ENCODE measurements around the gene PTPN6. TPM values are rescaled to one million over a fixed set of nuclear protein-coding genes. Genes with fewer than 3 reads are reported as not detected.
A peak's percentile ranks its signal among the peaks of the same experiment; 100 is the strongest.

PTPN6 gene
- total RNA-seq, 1 donor from 2014 or later, result 17.8 TPM

- no peak for ATAC-seq
These were observed 9.4 kb upstream of the PTPN6 start for GRCh38 chr12:6941782-6942181.

DNA sequence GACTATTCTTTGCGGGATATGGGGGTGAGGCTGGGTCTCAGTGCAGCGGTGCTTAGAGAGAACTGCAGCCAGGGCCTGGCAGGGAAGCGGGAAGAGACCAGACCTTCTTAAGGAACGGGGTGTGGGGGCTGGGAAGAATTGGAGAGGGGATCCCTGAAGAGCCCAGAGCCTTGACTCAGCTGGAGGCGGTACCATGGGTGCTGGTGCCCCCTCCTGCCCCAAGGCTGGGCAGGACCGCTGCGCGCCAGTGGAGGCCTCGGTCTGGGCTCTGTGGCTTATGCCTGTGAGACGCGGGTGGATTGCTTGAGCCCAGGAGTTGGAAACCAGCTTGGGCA is 8.9 kb upstream of the PTPN6 start:
- no peak for ATAC-seq

DNA sequence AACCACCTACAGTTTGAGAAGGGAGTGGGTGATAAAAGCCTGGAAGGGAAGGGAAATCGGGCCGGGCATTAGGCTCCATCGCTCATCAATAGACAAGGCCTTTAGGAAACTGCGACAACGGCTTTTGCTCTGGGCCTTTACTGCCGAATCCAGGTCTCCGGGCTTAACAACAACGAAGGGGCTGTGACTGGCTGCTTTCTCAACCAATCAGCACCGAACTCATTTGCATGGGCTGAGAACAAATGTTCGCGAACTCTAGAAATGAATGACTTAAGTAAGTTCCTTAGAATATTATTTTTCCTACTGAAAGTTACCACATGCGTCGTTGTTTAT is 7.8 kb upstream of the PTPN6 start:
- peak; percentile 42 for ATAC-seq

GRCh38 chr12:6943722-6944380 is 7.3 kb upstream of the PTPN6 start, which contains the start of the genes C12orf57 and RNU7-1:
Gene C12orf57 (plus strand): TSS chr12:6944022. CDS start chr12:6944122, 100 bp downstream.
Gene RNU7-1 (plus strand): TSS chr12:6943816.
- peak; percentile 54 for ATAC-seq

DNA sequence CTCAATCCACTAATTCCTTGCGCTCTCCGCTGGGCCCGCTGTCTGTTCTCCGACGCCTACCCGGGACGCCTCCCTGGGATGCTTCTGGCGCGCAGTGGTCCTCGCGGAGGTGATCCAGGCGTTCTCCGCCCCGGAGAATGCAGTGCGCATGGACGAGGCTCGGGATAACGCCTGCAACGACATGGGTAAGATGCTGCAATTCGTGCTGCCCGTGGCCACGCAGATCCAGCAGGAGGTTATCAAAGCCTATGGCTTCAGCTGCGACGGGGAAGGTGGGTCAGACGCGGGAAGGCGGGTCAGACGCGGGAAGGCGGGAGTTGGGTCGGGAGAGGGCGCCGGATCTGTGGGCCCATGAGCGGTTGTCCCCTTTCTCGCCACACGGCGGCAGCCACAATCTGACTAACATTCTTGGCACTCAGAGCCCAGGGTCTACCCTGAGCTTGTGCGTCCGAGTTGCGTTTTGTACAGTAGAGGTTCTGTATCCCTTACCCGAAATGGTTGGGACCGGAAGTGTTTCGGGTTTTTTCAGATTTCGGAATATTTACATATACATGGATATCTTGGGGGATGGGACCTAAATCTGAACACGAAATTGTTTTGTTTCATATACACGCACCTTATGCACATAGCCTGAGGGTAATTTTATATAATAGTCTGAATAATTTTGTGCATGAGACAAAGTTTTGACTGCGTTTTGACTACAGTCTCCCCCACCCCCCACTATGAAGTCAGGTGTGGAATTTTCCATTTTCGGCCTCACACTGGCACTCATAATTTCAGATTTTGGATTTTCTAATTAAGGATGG is 6.6 kb upstream of the PTPN6 start:
- peak; percentile 60 for ATAC-seq

GRCh38 chr12:6945613-6946012 is 5.5 kb upstream of the PTPN6 start:
- ATAC-seq, result no peak

DNA sequence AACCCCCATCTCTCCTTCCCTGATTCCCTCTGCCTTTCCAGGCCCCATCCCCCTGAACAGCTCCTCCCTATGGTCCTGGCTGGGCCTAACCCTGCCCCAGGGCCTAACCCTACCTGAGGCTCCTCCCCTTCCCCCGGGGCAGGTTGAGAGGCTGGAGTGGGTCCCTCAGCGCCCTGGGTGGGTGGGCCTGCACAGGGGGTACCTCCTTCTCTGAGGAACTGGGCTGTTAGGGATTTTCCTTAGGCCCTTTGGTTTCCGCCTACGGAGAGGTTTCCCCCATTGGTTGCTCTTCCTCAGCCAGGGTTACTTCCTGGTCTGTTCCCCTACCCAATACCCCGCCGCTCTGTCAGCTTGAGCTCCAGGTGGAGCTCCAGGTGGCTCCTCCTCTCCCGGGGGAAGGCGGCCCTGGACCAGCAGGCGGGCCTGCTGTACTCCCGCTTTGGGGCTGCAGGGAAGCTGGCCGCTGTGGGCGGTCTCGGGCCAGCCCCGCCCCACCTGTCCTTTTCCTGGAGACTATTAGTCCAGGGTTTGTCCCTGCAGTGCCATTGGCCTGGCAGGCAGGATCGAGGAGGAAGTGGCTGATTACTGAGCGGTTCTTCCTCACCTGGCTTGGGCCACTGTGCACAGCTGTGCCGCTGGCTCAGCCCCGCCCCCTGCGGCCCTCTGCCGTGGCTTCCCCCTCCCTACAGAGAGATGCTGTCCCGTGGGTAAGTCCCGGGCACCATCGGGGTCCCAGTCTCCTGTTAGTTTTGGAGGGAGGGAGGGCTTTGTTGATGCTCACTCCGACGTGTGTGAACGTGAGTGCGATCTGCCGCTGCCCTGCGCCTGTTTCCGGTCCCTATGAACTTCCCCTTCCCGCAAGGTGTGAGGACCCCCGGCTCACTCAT is 4.9 kb upstream of the PTPN6 start:
- ATAC-seq, result peak; percentile 81

DNA sequence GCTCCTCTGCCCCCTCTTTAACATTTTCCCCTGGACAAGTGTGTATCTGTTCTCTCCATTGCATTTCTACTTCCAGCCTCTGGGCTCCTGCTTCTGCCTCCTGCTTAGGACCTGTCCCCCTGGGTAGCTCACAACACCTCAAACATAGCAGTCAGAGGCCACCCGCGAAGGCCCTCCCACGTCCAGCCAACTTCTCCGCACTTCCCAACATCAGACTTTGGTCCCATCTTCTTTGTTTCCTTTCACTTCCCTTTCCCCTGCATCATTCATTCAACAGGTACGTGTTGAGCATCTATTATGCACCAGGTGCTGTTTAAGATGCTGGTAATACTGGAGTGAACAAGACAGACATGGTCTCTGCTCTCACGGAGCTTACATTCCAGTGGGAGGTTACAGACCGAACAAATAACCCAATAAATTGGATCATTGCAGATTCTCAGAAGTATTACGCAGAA is 4.2 kb upstream of the PTPN6 start:
- no peak for ATAC-seq

DNA sequence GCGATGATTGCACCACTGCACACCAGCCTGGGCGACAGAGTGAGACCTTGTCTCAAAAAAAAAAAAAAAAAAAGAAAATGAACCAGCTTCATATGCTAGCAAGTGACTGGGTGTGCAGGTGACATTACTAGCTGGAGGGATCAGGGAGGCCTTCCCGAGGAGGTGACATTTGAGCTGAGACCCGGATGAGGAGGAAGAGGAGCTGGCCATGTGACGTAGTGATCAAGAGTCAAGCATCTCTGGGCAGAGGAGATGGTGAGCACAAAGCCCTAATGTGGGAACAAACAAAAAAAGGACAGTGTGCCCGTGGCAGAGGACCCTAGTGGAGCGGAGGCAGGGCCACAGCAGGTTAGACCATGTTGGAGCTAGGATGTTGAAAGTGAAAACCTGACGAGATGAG is 3.5 kb upstream of the PTPN6 start:
- ATAC-seq, result no peak

DNA sequence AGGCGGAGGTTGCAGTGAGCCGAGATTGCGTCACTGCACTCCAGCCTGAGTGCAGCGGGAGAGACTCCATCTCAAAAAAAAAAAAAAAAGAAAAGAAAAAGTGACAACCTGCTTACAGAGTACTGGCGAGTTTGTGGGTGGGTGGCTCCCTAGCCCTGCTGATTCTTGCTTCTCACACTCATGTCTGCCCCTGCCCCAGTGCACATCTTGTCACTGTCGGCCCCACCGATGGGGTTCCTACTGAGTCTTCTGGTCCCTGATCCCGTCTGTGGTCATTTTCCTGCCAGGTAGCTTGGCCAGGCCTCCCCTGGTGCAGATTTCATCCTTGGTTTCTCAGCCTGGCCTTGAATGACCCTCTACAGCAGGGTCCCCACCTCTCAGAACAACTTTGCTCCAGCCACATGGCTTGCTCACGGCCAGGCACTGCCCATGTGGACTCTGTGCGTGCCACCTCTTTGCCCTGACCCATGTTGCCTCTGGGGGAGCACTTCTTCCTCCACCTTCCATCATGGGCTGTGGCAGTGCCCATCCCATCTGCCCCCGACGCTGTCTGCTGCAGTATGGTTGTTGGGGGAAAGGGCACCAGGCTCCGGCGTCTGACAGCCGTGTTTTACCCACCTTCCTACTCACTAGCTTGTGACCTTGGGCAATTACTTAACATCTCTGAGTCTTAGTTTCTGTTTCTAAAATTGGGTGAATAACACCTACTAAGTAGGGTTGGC is 2.1 kb upstream of the PTPN6 start:
- no peak for ATAC-seq

DNA sequence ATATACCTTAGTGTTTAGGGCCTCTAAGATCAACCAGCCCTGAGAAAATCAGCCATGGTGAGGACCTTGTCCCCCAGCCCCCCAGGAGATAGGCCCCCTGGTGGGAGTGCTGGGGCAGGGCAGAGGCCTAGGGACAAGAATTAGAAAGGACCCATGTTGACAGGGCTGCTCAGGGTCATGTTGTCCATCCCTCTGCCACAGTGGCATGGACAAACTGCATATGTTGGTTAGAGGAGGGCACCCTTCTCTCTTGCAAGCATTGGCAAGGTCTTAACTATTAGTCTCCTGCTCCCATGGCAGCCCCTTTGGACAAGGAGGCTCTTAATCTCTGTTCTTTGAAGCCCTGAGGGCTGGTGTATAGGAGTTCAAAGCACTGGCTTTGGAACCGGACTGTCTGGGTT is 755 bp upstream of the PTPN6 start:
- ATAC-seq, result no peak

- ATAC-seq, result no peak
These were observed 480 bp downstream of the PTPN6 start for GRCh38 chr12:6951551-6952120.

DNA sequence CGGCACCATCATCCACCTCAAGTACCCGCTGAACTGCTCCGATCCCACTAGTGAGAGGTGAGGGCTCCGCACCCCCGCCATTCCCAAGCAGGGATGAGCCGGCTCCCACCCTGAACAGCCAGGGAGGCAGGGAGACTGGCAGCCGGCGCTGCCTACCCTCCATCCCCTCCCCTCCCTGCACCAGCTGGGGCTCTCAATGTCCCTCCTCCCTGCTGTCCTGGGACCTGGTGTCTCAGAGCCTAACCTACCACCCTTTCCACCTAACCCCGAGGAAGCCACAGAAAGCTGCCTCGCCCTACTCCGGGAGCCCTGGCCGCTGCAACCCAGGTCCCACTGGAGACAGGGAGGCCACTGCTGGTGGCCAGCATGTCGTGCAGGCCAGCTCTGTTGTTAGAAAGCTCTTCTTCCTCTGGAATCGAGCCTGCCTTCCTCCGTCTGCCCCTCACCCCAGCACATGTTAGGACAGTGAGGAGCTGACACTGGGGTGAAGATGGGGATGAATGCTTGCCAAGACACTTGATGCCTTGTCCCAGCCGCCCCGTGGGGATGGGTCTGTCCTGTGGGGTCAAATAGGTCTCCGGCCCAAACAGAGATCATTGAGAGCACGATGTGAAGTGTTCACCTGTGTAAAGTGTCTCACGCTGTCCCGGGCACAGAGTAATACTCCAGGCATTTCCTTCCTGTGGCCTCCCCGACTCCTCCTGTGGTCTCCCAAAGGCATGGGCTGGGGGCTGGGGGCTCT is 1.1 kb downstream of the PTPN6 start:
- ATAC-seq, result no peak

GRCh38 chr12:6952863-6953441 is 1.8 kb downstream of the PTPN6 start:
- ATAC-seq, result no peak

DNA sequence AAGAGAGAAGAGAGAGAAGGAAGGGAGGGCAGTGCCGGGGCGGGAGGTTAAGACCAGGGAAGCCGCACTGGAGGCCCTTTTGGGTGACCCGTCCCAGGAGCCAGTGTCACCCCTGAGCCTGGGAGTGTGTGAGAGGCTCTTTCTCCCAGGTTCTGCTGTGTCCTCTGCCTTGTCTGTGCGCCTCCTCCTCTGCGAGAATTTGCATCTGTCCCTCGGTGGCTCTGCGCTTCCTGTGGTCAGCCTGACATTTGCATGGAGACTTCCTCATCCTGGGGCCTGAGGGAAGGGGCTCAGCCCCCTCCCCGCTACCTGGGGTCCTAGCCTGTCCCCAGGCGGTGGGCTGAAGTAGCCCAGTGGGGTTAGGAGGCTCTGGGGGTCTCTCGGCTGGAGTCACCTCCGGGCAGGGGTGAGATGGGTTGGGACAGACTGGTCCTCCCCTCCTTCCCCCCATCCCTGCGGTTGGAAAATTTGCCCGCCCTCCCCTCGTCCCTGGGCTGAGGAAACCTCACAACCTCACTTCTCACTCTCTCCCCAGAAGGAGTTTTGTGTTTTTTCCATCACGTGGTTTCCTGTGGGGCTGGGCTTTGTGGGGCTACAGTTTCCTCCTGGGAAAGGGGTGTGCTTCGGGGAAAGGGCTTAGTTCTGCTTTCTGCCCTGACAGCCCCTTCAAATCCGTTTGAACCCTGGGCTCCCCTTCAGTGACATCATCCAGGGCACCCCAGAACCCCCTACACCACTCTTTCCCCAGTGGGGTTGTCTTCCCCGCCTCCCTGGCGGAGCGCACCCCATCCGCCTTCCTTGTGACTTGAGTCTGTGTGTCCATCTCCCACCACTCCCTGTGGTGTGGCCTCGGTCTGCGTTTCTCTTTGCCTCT is 2.5 kb downstream of the PTPN6 start:
- ATAC-seq, result peak; percentile 20

DNA sequence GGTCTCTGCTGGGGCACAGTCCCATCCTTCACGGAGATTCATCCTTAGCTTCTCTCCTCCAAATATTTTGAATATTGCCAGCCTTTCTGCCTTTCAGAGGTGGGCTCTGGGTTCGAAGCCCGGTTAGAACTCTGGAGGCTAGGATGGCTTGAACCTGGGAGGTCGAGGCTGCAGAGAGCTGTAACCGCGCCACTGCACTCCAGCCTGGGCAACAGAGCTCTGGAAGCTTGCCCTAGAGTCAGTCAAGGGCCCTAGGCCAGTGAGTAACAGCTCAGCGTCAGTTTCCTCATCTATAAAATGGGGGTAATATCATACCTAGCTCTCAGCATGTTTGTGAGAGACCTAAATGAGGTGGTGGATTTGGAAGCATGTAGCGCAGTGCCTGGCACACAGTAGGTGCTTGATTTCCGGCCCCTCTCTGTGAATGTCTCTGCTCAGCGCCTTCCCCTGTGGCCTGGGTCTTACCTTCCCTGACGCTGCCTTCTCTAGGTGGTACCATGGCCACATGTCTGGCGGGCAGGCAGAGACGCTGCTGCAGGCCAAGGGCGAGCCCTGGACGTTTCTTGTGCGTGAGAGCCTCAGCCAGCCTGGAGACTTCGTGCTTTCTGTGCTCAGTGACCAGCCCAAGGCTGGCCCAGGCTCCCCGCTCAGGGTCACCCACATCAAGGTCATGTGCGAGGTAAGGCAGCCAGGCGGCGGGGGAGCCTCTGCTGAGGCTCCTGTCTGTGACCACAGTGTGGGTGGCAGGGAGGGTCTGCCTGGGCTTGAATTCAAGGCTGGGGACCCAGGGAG is 3.4 kb downstream of the PTPN6 start:
- ATAC-seq, result no peak

- ATAC-seq, result no peak
These were observed 4.2 kb downstream of the PTPN6 start for GRCh38 chr12:6955108-6956020.

Measured in esophagus mucosa (tissue), 1 donor.